Activated T-helper 17 cell treated with anti-CD3 and anti-CD28 coated beads, Interleukin-2, amount 50 U/mL, for 72 hours (primary cell): Measurements from ENCODE around the gene ALG9. TPM values are rescaled to one million over a fixed set of nuclear protein-coding genes. Genes with fewer than 3 reads are reported as not detected.

ENCODE experiments used
- ATAC-seq: fragments of 150-1000 bp; cut with Tn5 transposase; replicated peaks from 2 replicates; pipeline ENCODE4 v1.10.0; 2021; ENCODE audit warnings: mild to moderate bottlenecking, moderate library complexity
- H3K27ac Mint-ChIP-seq: one replicate; pipeline ENCODE4 v1.8.0; 2022; ENCODE audit warnings: mixed read lengths
- H3K27me3 Mint-ChIP-seq: one replicate; pipeline ENCODE4 v1.8.0; 2022; ENCODE audit warnings: mixed read lengths
- H3K36me3 Mint-ChIP-seq: one replicate; pipeline ENCODE4 v1.8.0; 2022; ENCODE audit warnings: low read depth, mild to moderate bottlenecking, mixed read lengths
- H3K4me1 Mint-ChIP-seq: one replicate; pipeline ENCODE4 v1.8.0; 2022; ENCODE audit warnings: mixed read lengths
- H3K4me3 Mint-ChIP-seq: one replicate; pipeline ENCODE4 v1.8.0; 2022; ENCODE audit warnings: mild to moderate bottlenecking, mixed read lengths
- H3K9me3 Mint-ChIP-seq: one replicate; pipeline ENCODE4 v1.8.0; 2022; ENCODE audit warnings: mixed read lengths
- total RNA-seq, 2 donors: library from RNA; stranded (reverse); gene quantifications; one replicate each; pipeline ENCODE4 v1.2.3, GENCODE V29; 2022

Gene ALG9
- total RNA-seq, 2 donors from 2014 or later = 33.9 to 39.5 TPM

DNA sequence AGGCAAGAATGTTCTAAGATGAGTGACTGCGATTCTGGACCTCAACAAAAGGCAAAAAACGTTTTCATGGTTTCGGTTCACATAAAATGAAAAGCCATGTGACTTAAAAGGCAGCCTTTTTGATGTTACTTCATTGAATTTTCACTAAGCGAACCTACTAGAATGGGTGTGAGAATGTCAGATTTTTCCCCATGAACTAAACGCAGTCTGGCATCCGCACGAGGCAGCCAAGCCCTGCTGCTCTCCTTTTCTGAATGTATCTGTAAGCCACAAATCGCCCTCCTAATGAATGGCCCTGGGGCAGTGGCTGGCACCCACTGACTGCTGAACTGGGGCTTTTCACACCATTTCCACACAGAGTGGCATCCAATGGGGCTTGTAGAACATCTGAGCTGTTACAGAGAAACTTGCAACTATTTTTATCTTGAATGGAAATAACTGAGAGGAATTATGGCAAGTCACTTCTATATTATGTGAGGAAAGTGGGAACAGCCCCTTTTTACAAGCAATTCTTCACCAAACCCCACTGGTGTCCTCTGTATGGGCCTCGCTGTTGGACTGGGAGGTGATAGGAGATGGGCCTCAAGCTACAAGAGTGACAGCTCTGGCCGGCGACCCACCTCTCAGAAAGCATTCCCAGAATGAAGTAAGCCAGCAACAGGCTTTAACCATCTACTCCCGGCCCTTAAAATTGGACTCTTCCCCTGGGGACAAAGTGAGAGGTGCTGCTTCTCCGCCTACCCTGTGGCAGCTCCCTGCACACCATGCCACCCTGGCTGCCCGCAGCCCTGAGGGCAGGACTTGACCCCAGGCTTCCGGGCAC is 134.5 kb downstream of the ALG9 start:
- no peak for ATAC-seq
- no peaks in the 10 kb centered on the region for H3K27me3 Mint-ChIP-seq
- no peaks in the 10 kb centered on the region for H3K9me3 Mint-ChIP-seq
- peak overlapping the region; percentile 46 for H3K27ac Mint-ChIP-seq
- H3K4me1 Mint-ChIP-seq = no peaks in the 10 kb centered on the region
- no peak overlapping the region for H3K4me3 Mint-ChIP-seq
- H3K36me3 Mint-ChIP-seq = peaks cover 34% of the 10 kb centered on the region

Other genes with a start within 250 kb of the ALG9 start
- gene PPP2R1B, start 105.2 kb downstream of the ALG9 start, total RNA-seq = 10 to 100 TPM; 46.9 to 72.6 TPM
- 1 to 10 TPM; 3.7 to 7.1 TPM for gene FDXACB1, start 7.6 kb upstream of the ALG9 start, total RNA-seq
- gene CFAP68, start 8.0 kb upstream of the ALG9 start, total RNA-seq = 10 to 100 TPM; 19.5 to 22.4 TPM
- not detected for gene CRYAB, start 40.2 kb upstream of the ALG9 start, total RNA-seq
- gene HSPB2, start 41.2 kb upstream of the ALG9 start, total RNA-seq = under 1 TPM in 1 of 2 donors, not detected in 1; 0.32 TPM
- gene C11orf52, start 47.3 kb upstream of the ALG9 start, total RNA-seq = not detected
- 10 to 100 TPM; 11.3 to 27.4 TPM for gene DIXDC1, start 65.8 kb upstream of the ALG9 start, total RNA-seq
- 10 to 100 TPM; 27.4 to 49.1 TPM for gene DLAT, start 153.8 kb upstream of the ALG9 start, total RNA-seq
- under 1 TPM; 0.54 to 0.87 TPM for gene PIH1D2, start 202.4 kb upstream of the ALG9 start, total RNA-seq
- 10 to 100 TPM; 19.7 to 20.2 TPM for gene NKAPD1, start 202.7 kb upstream of the ALG9 start, total RNA-seq
- gene TIMM8B, start 215.2 kb upstream of the ALG9 start, total RNA-seq = 10 to 100 TPM; 26.6 to 42.6 TPM
- 100 to 1,000 TPM in 1 of 2 donors, 10 to 100 TPM in 1; 75.4 to 101 TPM for gene SDHD, start 215.3 kb upstream of the ALG9 start, total RNA-seq